HEK293 (cell line): ENCODE results near the gene EVX1.

Experiments
- CTCF ChIA-PET: fragments of 350-600 bp; formaldehyde crosslinking; extraction: SDS; loops from one replicate; lab custom pipeline; 2021; ENCODE audit warnings: antibody characterized with exemption; lab: Yijun Ruan, JAX
- POLR2A ChIA-PET: fragments of 300-600 bp; formaldehyde crosslinking; extraction: SDS; loops from one replicate; lab custom pipeline; 2020; ENCODE audit warnings: antibody characterized with exemption, inconsistent platforms; lab: Yijun Ruan, JAX
- H3K27ac ChIP-seq: fragments of 200-500 bp; sonication (Bioruptor generic); 2 replicates; pipeline ENCODE4 v1.5.1; 2014; ENCODE audit warnings: low read depth, low read length, control low read depth, inconsistent platforms; ENCODE audit errors: extremely low read depth
- H3K36me3 ChIP-seq, 2 experiments: fragments of 200-500 bp in 1 of 2; sonication (Bioruptor generic) in 1 of 2; 1 replicate in 1 of 2; 2 replicates in 1 of 2; pipeline ENCODE4 v1.5.1; 2014 to 2017; ENCODE audit warnings: inconsistent platforms in 2 of 2, low read length in 2 of 2; ENCODE audit not compliant: control insufficient read depth in 2 of 2, insufficient read depth in 1 of 2
- H3K4me1 ChIP-seq: fragments of 200-500 bp; sonication (Bioruptor generic); 2 replicates; pipeline ENCODE4 v1.5.1; 2014; ENCODE audit warnings: mild to moderate bottlenecking, low read length, inconsistent platforms; ENCODE audit not compliant: control insufficient read depth, insufficient read depth
- H3K4me3 ChIP-seq: 2 replicates; pipeline ENCODE4 v1.5.1; 2011; ENCODE audit warnings: low read depth, mild to moderate bottlenecking, control low read depth, low read length, moderate library complexity
- H3K9me3 ChIP-seq: fragments of 200-500 bp; sonication (Bioruptor generic); 2 replicates; pipeline ENCODE4 v1.5.1; 2014; ENCODE audit warnings: low read depth, low read length, inconsistent platforms; ENCODE audit not compliant: control insufficient read depth, insufficient read depth
- BCL11A ChIP-seq: fragments of 450-650 bp; formaldehyde crosslinking; IDR thresholded peaks from 2 replicates; pipeline ENCODE4 v1.5.1; 2016; ENCODE audit warnings: low read depth, missing biosample characterization, missing genetic modification characterization
- EGR2 ChIP-seq: fragments of 450-650 bp; formaldehyde crosslinking; IDR thresholded peaks from 2 replicates; pipeline ENCODE4 v1.5.1; 2016; ENCODE audit warnings: low read depth, missing biosample characterization, missing genetic modification characterization
- FEZF1 ChIP-seq: fragments of 450-650 bp; formaldehyde crosslinking; IDR thresholded peaks from 2 replicates; pipeline ENCODE4 v1.5.1; 2016; ENCODE audit warnings: missing biosample characterization, missing genetic modification characterization
- GLIS1 ChIP-seq: fragments of 450-650 bp; formaldehyde crosslinking; IDR thresholded peaks from 2 replicates; pipeline ENCODE4 v1.5.1; 2016; ENCODE audit warnings: missing biosample characterization, missing genetic modification characterization
- KLF1 ChIP-seq: fragments of 450-650 bp; formaldehyde crosslinking; IDR thresholded peaks from 2 replicates; pipeline ENCODE4 v1.5.1; 2016; ENCODE audit warnings: missing biosample characterization, missing genetic modification characterization
- KLF16 ChIP-seq: fragments of 450-650 bp; formaldehyde crosslinking; IDR thresholded peaks from 2 replicates; pipeline ENCODE4 v1.5.1; 2017; ENCODE audit warnings: missing biosample characterization, missing genetic modification characterization
- KLF7 ChIP-seq: fragments of 450-650 bp; formaldehyde crosslinking; IDR thresholded peaks from 2 replicates; pipeline ENCODE4 v1.5.1; 2016; ENCODE audit warnings: missing biosample characterization, missing genetic modification characterization, borderline replicate concordance
- TCF7L2 ChIP-seq: IDR thresholded peaks from 2 replicates; pipeline ENCODE4 v1.6.1; 2011; ENCODE audit warnings: low read depth, mild to moderate bottlenecking, inconsistent platforms, low read length, moderate library complexity, borderline replicate concordance
- ZBTB7A ChIP-seq: fragments of 450-650 bp; formaldehyde crosslinking; IDR thresholded peaks from 2 replicates; pipeline ENCODE4 v1.5.1; 2016; ENCODE audit warnings: low read depth, missing biosample characterization, missing genetic modification characterization
- ZFHX2 ChIP-seq: fragments of 450-650 bp; formaldehyde crosslinking; conservative IDR thresholded peaks from 2 replicates; pipeline ENCODE4 v1.5.1; 2016; ENCODE audit warnings: missing biosample characterization, missing genetic modification characterization
- ZFP3 ChIP-seq: fragments of 450-650 bp; formaldehyde crosslinking; IDR thresholded peaks from 2 replicates; pipeline ENCODE4 v1.5.1; 2016; ENCODE audit warnings: low read depth, missing biosample characterization, missing genetic modification characterization
- ZNF19 ChIP-seq: fragments of 450-650 bp; formaldehyde crosslinking; IDR thresholded peaks from 2 replicates; pipeline ENCODE4; 2016; ENCODE audit warnings: missing biosample characterization, missing genetic modification characterization, low read depth
- ZNF223 ChIP-seq: fragments of 450-650 bp; formaldehyde crosslinking; IDR thresholded peaks from 2 replicates; pipeline ENCODE4 v1.5.1; 2016; ENCODE audit warnings: missing biosample characterization, missing genetic modification characterization
- ZNF335 ChIP-seq: fragments of 450-650 bp; formaldehyde crosslinking; conservative IDR thresholded peaks from 2 replicates; pipeline ENCODE4 v1.5.1; 2016; ENCODE audit warnings: missing biosample characterization, missing genetic modification characterization
- ZNF354C ChIP-seq: fragments of 450-650 bp; formaldehyde crosslinking; IDR thresholded peaks from 2 replicates; pipeline ENCODE4 v1.5.1; 2016; ENCODE audit warnings: missing biosample characterization, missing genetic modification characterization, low read depth, borderline replicate concordance
- ZNF362 ChIP-seq: fragments of 450-650 bp; formaldehyde crosslinking; IDR thresholded peaks from 2 replicates; pipeline ENCODE4 v1.5.1; 2016; ENCODE audit warnings: missing biosample characterization, missing genetic modification characterization
- ZNF391 ChIP-seq: fragments of 450-650 bp; formaldehyde crosslinking; IDR thresholded peaks from 2 replicates; pipeline ENCODE4 v1.5.1; 2016; ENCODE audit warnings: low read depth, missing biosample characterization, missing genetic modification characterization, borderline replicate concordance
- ZNF416 ChIP-seq: fragments of 450-650 bp; formaldehyde crosslinking; IDR thresholded peaks from 2 replicates; pipeline ENCODE4 v1.5.1; 2016; ENCODE audit warnings: missing biosample characterization, missing genetic modification characterization
- ZNF433 ChIP-seq: fragments of 450-650 bp; formaldehyde crosslinking; IDR thresholded peaks from 2 replicates; pipeline ENCODE4 v1.5.1; 2016; ENCODE audit warnings: missing biosample characterization, missing genetic modification characterization, low read depth
- ZNF48 ChIP-seq: fragments of 450-650 bp; formaldehyde crosslinking; IDR thresholded peaks from 2 replicates; pipeline ENCODE4 v1.5.1; 2016; ENCODE audit warnings: missing biosample characterization, missing genetic modification characterization
- ZNF514 ChIP-seq: fragments of 450-650 bp; formaldehyde crosslinking; IDR thresholded peaks from 2 replicates; pipeline ENCODE4 v1.5.1; 2016; ENCODE audit warnings: missing biosample characterization, missing genetic modification characterization
- ZNF561 ChIP-seq: fragments of 450-650 bp; IDR thresholded peaks from 2 replicates; pipeline ENCODE4 v1.5.1; 2018; ENCODE audit warnings: missing biosample characterization, missing genetic modification characterization, borderline replicate concordance
- ZNF654 ChIP-seq: fragments of 450-650 bp; formaldehyde crosslinking; IDR thresholded peaks from 2 replicates; pipeline ENCODE4 v1.5.1; 2016; ENCODE audit warnings: low read depth, missing biosample characterization, missing genetic modification characterization
- ZNF658 ChIP-seq: fragments of 450-650 bp; formaldehyde crosslinking; IDR thresholded peaks from 2 replicates; pipeline ENCODE4; 2016; ENCODE audit warnings: missing biosample characterization, missing genetic modification characterization
- ZNF677 ChIP-seq: fragments of 450-650 bp; IDR thresholded peaks from 2 replicates; pipeline ENCODE4 v1.5.0; 2018; ENCODE audit warnings: missing biosample characterization, mild to moderate bottlenecking, missing genetic modification characterization, moderate library complexity
- TF ChIP-seq, protein P1 (sequence below): fragments of 450-650 bp; formaldehyde crosslinking; IDR thresholded peaks from 2 replicates; pipeline ENCODE4 v1.5.1; 2016; ENCODE audit warnings: missing biosample characterization, missing genetic modification characterization
- TF ChIP-seq, protein P2 (sequence below): fragments of 450-650 bp; IDR thresholded peaks from 2 replicates; pipeline ENCODE4 v1.5.1; 2018; ENCODE audit warnings: missing biosample characterization, missing genetic modification characterization

Gene EVX1

GRCh38 chr7:27262121-27262520 is 19.5 kb downstream of the EVX1 start (continued):
- TF ChIP-seq ZBTB7A (no peak), ZNF514 (no peak), EGR2 (tag by site-specific recombination) (no peak), ZNF362 (no peak), ZNF677 (tag by site-specific recombination) (no peak), ZNF48 (no peak), ZNF391 (no peak), ZNF416 (tag by site-specific recombination) (no peak)

- no peaks in the 10 kb centered on the region for H3K36me3 ChIP-seq
- CTCF ChIA-PET: interaction anchor here (0.7 kb wide), 1 partner anchor 13 kb away, joined by 3 read pairs; no protein-coding TSS in a partner anchor
- no peak for TF ChIP-seq KLF1
- TF ChIP-seq, protein P1, sequence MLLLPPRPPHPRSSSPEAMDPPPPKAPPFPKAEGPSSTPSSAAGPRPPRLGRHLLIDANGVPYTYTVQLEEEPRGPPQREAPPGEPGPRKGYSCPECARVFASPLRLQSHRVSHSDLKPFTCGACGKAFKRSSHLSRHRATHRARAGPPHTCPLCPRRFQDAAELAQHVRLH: no peak
- no peak for TF ChIP-seq ZNF335 (tag by site-specific recombination)
- TF ChIP-seq FEZF1 (tag by site-specific recombination): no peak
- peak; percentile 63; the same call in 1 of the 2 replicates for TF ChIP-seq TCF7L2
- TF ChIP-seq, protein P2, sequence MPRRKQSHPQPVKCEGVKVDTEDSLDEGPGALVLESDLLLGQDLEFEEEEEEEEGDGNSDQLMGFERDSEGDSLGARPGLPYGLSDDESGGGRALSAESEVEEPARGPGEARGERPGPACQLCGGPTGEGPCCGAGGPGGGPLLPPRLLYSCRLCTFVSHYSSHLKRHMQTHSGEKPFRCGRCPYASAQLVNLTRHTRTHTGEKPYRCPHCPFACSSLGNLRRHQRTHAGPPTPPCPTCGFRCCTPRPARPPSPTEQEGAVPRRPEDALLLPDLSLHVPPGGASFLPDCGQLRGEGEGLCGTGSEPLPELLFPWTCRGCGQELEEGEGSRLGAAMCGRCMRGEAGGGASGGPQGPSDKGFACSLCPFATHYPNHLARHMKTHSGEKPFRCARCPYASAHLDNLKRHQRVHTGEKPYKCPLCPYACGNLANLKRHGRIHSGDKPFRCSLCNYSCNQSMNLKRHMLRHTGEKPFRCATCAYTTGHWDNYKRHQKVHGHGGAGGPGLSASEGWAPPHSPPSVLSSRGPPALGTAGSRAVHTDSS (tag by site-specific recombination): no peak
- TF ChIP-seq, all 188 proteins: peak for 1
- POLR2A ChIA-PET: interaction anchor here (0.7 kb wide), 1 partner anchor 154 kb away, joined by 4 read pairs; no protein-coding TSS in a partner anchor
- no peaks in the 10 kb centered on the region for H3K9me3 ChIP-seq
- H3K4me1 ChIP-seq: peaks cover 6% of the 10 kb centered on the region
- H3K4me3 ChIP-seq: no peak overlapping the region
- no peak overlapping the region for H3K27ac ChIP-seq
Observed at GRCh38 chr7:27263781-27264180, 21.2 kb downstream of the EVX1 start.

DNA sequence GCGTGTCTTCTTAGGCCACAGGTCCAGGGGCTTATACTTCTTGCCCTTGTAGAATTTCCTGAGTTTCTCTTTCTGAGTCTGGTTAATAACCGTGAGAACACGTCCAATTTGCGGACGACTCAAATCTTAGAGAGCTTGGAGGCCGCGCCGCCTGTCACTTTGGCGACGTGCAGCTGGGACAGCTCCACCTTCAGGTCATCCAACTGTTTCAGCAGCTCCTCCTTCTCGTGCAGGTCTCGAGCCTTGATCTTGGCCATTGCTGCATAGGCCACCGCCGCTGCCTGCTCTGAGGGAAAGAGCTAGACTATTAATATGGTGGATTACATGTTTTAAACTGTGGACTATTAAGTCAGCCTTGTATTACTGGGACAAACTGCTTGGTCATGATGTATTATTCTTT is 26.9 kb downstream of the EVX1 start:
- Histone ChIP-seq H3K4me3 (no peak overlapping the region), H3K27ac (no peak overlapping the region), H3K4me1 (no peaks in the 10 kb centered on the region), H3K9me3 (no peaks in the 10 kb centered on the region; the same call in 1 of the 2 replicates), H3K36me3 (no peaks in the 10 kb centered on the region)
- ChIA-PET POLR2A (no interaction called here), CTCF (interaction anchor here (1.1 kb wide), 1 partner anchor 9 kb away, joined by 3 read pairs; no protein-coding TSS in a partner anchor)
- TF ChIP-seq ZNF433 (tag by site-specific recombination) (no peak), ZNF416 (tag by site-specific recombination) (no peak), KLF16 (no peak), ZNF658 (tag by site-specific recombination) (no peak), ZFHX2 (tag by site-specific recombination) (no peak), ZNF561 (no peak), ZNF19 (tag by site-specific recombination) (no peak), ZNF654 (tag by site-specific recombination) (no peak), ZNF223 (no peak), ZNF354C (tag by site-specific recombination) (no peak), KLF7 (tag by site-specific recombination) (no peak), GLIS1 (tag by site-specific recombination) (no peak), BCL11A (tag by site-specific recombination) (no peak), ZFP3 (tag by site-specific recombination) (no peak)
